Skin of body (tissue), 2 donors: ENCODE measurements around the gene PTCH2. TPM values are rescaled to one million over a fixed set of nuclear protein-coding genes. Genes with fewer than 3 reads are reported as not detected.
A peak's percentile ranks its signal among the peaks of the same experiment; 100 is the strongest.
"Not testable (repeated sequence)": the region's sequence is repeated elsewhere in the genome, so short reads cannot be mapped to it uniquely, and the experiment has no call there.

Source experiments
- DNase-seq: peaks from one replicate; lab custom pipeline; 2025; lab: John Stamatoyannopoulos, UW
- total RNA-seq: library from RNA; depleted of rRNA; stranded (reverse); fragments of >200 nt; gene quantifications from one replicate; pipeline ENCODE4 v1.2.3, GENCODE V29; 2014

PTCH2 gene
- total RNA-seq, 1 donor from 2014 or later = 7.2 TPM

- DNase-seq = no peak
Observed at GRCh38 chr1:44803312-44804095, 39.5 kb downstream of the PTCH2 start.

- DNase-seq = no peak
Observed at GRCh38 chr1:44803062-44803311, 40.1 kb downstream of the PTCH2 start.

- DNase-seq = no peak
Observed at GRCh38 chr1:44802306-44803061, 40.6 kb downstream of the PTCH2 start.

GRCh38 chr1:44801491-44802305 is 41.4 kb downstream of the PTCH2 start:
- DNase-seq = no peak

- DNase-seq = peak; percentile 96
Observed at GRCh38 chr1:44799770-44800584, 43.1 kb downstream of the PTCH2 start, which contains the start of gene PLK3. PLK3 (plus strand) TSS chr1:44800377; CDS start chr1:44800464, 87 bp downstream.

GRCh38 chr1:44798481-44799365 is 44.3 kb downstream of the PTCH2 start:
- DNase-seq = no peak

- not testable (repeated sequence) for DNase-seq
Observed at GRCh38 chr1:44797886-44798285, 45.2 kb downstream of the PTCH2 start.

GRCh38 chr1:44792736-44793502 is 50.1 kb downstream of the PTCH2 start:
- no peak for DNase-seq

GRCh38 chr1:44790968-44791801 is 51.9 kb downstream of the PTCH2 start:
- DNase-seq = no peak

- DNase-seq = no peak
Observed at GRCh38 chr1:44788120-44788860, 54.8 kb downstream of the PTCH2 start, which contains the start of gene BEST4. BEST4 (minus strand) TSS chr1:44788170; CDS start chr1:44787705, 465 bp downstream.

GRCh38 chr1:44787506-44787905 is 55.5 kb downstream of the PTCH2 start:
- DNase-seq = no peak

GRCh38 chr1:44786841-44787426 is 56.1 kb downstream of the PTCH2 start:
- DNase-seq = no peak

- peak; percentile 61 for DNase-seq
Observed at GRCh38 chr1:44786138-44786840, 56.8 kb downstream of the PTCH2 start.

GRCh38 chr1:44785501-44786137 is 57.4 kb downstream of the PTCH2 start:
- DNase-seq = no peak

GRCh38 chr1:44785029-44785380 is 58.0 kb downstream of the PTCH2 start:
- no peak for DNase-seq
